Neural cell (in vitro differentiated cells): Measurements from ENCODE around the gene PARP12.

ENCODE experiments used
- CTCF ChIP-seq: fragments of 450-650 bp; IDR thresholded peaks from 2 replicates; pipeline ENCODE4 v1.5.1; 2014; ENCODE audit warnings: antibody characterized with exemption, mild to moderate bottlenecking, moderate library complexity; ENCODE audit not compliant: poor library complexity, severe bottlenecking
- EZH2 ChIP-seq: fragments of 200-600, 300-800 bp; shearing (Covaris generic), sonication (generic); IDR thresholded peaks from 2 replicates; pipeline ENCODE4 v1.6.1; 2014; ENCODE audit warnings: antibody characterized with exemption, low read length, borderline replicate concordance, mild to moderate bottlenecking; ENCODE audit not compliant: insufficient read depth, poor library complexity, severe bottlenecking
- SMC3 ChIP-seq: fragments of 450-650 bp; conservative IDR thresholded peaks from 2 replicates; pipeline ENCODE4 v1.6.1; 2014; ENCODE audit warnings: antibody characterized with exemption, mild to moderate bottlenecking, moderate library complexity; ENCODE audit not compliant: poor library complexity
- TAF1 ChIP-seq: IDR thresholded peaks from 2 replicates; pipeline ENCODE4 v1.6.1; 2012; ENCODE audit warnings: low read depth

- no peak for TF ChIP-seq CTCF
- no peak for TF ChIP-seq EZH2
- no peak for TF ChIP-seq SMC3
- no peak for TF ChIP-seq TAF1
These were observed 53.8 kb downstream of the PARP12 start for GRCh38 chr7:140008755-140009610.
